Right cardiac atrium (tissue), 5 donors: ENCODE measurements around the gene DHH. TPM values are rescaled to one million over a fixed set of nuclear protein-coding genes. Genes with fewer than 3 reads are reported as not detected.
A peak's percentile ranks its signal among the peaks of the same experiment; 100 is the strongest.

ENCODE experiments used
- ATAC-seq, 2 donors: fragments of 200-7000 bp; cut with Tn5 transposase; one replicate each; pipeline versions ENCODE4 v1.8.0 to v1.9.1; 2020; ENCODE audit warnings: moderate library complexity in 2 of 2, mild to moderate bottlenecking in 1 of 2
- DNase-seq, 3 donors: peaks; one replicate each; pipeline ENCODE4 v3.0.0-alpha.2; 2020
- H3K27ac ChIP-seq: one replicate; pipeline ENCODE4 v1.5.1; 2013; ENCODE audit warnings: mild to moderate bottlenecking, low read length, control low read depth, moderate library complexity
- H3K27me3 ChIP-seq: one replicate; pipeline ENCODE4 v1.6.1; 2013; ENCODE audit not compliant: control insufficient read depth, insufficient read depth
- H3K4me1 ChIP-seq: one replicate; pipeline ENCODE4 v1.6.1; 2013; ENCODE audit warnings: low read length; ENCODE audit not compliant: control insufficient read depth, insufficient read depth
- H3K4me3 ChIP-seq: one replicate; pipeline ENCODE4 v1.5.1; 2013; ENCODE audit warnings: low read length, control low read depth
- H3K9me3 ChIP-seq: one replicate; pipeline ENCODE4 v1.6.1; 2013; ENCODE audit warnings: low read length; ENCODE audit not compliant: control insufficient read depth
- WGBS: extraction: QIAGEN DNeasy Blood & Tissue Kit; methylation state at CpG from one replicate; pipeline ENCODE4 v1.1.7; 2013; 5-methylcytosine and 5-hydroxymethylcytosine counted together
- intact Hi-C, 4 donors: fragments of 100-400 bp; cut with DNase I; formaldehyde crosslinking; loops; one replicate each; pipeline versions ENCODE4 v1.11.0 to v1.14.0; 2022 to 2023
- polyA plus RNA-seq: library from polyadenylated mRNA; stranded (reverse); fragments of 200-250 nt; gene quantifications from one replicate; pipeline ENCODE4 v1.2.3, GENCODE V29; 2013
- total RNA-seq, 4 donors: library from RNA; stranded (reverse); fragmentation: NEBNext Ultra II Directional; extraction: Animal tissue kit (Norgen Biotek cat#: 25700); gene quantifications; one replicate each; pipeline ENCODE4 v1.2.1, GENCODE V29; 2021
- donor health status: healthy with polysubstance abuse.
- donor health status: DM: no; HTN: yes; CAD: no.
- donor health status: DM: no; HTN: no; CAD: no.
- donor health status: DM: no; HTN: yes; CAD: no; lungs with severe emphysema.
- donor health status: DM: yes; HTN: yes; CAD: no.

Gene DHH
- total and polyA plus RNA-seq, 5 donors = 0.35 to 1.7 (median 0.59) TPM

DNA sequence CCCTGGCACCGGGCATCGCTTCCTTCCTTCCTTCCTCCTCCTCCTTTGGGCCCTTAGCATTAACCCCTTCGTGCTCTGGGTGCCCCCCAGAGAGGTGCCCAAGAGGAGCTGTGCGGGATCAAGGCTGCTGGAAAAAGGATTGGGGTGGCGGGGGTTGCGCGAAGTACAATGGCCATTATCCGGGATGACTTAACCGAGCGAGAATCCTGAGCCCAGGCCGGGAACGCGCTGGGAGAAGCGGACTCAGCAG lies 2.8 kb downstream of the DHH start:
- DNase-seq (no peak), ATAC-seq (no peak)
- 5% methylated on average over 14 of the region's 14 CpGs for WGBS
- intact Hi-C loops = no loop called here
- H3K4me1 ChIP-seq = peaks cover 16% of the 10 kb centered on the region
- no peak overlapping the region for H3K27ac ChIP-seq
- peak overlapping the region; percentile 13 for H3K4me3 ChIP-seq
- no peaks in the 10 kb centered on the region for H3K27me3 ChIP-seq
- H3K9me3 ChIP-seq = no peaks in the 10 kb centered on the region

DNA sequence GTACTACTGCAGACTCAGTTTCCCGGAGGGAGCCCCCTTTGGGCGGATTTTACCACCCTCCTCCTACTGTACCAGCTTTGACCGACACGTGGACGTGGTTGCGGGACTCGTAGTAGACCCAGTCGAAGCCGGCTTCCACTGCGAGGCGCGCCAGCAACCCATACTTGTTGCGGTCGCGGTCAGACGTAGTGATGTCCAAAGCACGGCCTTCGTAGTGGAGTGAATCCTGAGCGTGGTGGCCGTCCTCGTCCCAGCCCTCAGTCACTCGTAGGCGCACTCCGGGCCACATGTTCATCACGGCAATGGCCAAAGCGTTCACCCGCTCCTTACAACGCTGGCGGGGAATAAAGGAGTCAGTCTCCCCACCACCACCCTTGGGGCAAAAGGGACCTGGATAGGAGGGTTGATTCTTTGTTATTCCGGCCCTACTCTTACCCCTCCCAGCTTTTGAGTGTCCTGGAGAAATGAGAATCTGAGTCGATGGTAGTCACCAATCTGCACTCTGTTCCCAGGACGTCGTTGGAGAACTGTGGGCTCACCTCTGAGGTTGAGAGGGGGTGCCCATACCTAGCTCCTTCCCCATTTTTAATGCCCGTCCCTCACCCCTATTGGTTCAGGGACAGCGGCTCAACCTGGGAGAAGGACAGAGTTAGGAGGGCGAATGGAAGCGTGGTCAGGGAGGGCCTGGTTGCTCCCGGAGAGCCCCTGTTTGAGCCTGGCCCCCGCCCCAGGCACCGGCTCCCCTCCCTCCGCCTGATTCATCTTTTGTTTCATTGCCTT lies 3.4 kb downstream of the DHH start:
- Histone ChIP-seq H3K9me3 (no peaks in the 10 kb centered on the region), H3K4me1 (peaks cover 16% of the 10 kb centered on the region), H3K27me3 (no peaks in the 10 kb centered on the region), H3K27ac (no peak overlapping the region), H3K4me3 (no peak overlapping the region)
- no peak for ATAC-seq
- 49% methylated on average over 41 of the region's 41 CpGs for WGBS
- DNase-seq = no peak
- intact Hi-C loops = no loop called here

DNA sequence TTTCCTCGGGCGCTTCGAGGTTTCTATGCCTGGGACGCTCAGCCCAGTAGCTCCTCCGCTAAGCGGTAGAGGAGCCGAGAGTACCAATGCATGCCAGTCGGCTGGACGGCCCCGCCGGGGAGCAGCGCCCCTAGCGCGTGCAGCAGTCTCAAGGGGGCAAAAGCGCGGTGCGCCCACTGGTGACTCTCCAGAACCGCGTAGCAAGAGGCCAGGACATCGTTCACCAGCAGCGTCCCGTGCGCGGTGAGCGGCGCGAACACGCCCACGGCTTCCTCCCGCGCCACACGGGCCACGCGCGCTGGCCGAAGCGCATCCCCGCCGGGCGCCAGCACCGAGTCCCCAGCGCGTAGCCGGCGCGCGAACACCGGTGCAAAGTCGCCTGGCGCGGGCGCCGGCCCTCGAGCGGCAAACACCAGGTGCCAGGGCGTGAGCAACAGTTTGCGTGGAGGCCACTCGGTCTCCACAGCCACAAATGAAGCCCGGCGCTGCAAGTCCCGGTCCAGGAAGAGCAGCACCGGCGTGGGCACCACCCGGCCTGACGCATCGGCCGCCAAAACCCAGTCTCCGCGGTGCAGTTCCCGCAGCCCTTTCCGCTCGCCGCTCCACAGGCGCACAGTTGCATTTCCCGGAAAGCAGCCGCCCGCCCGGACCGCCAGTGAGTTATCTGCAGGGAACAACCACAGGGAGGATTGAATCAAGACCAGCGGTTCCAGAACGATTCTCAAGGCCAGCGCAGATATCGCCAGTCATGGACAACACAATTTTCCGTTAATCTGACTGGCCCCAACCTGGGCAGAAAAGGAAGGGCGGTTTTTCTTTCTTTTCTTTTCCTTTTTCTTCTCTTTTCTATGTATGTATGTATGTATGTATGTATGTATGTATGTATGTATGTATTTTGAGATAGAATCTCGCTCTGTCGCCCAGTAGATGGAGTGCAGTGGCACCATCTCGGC lies 4.5 kb downstream of the DHH start:
- H3K27me3 ChIP-seq = no peaks in the 10 kb centered on the region
- peaks cover 15% of the 10 kb centered on the region for H3K4me1 ChIP-seq
- WGBS = 4% methylated on average over 88 of the region's 88 CpGs
- intact Hi-C loops = loop anchor here (5.0 to 10.0 kb wide), 3 partner anchors 32 to 147 kb away; no protein-coding TSS in a partner anchor
- DNase-seq = peak; percentile 64 to 80 (median 77)
- H3K27ac ChIP-seq = no peak overlapping the region
- peak in 1 of 2 donors; percentile 29 for ATAC-seq
- H3K4me3 ChIP-seq = peak overlapping the region; percentile 30
- no peaks in the 10 kb centered on the region for H3K9me3 ChIP-seq

DNA sequence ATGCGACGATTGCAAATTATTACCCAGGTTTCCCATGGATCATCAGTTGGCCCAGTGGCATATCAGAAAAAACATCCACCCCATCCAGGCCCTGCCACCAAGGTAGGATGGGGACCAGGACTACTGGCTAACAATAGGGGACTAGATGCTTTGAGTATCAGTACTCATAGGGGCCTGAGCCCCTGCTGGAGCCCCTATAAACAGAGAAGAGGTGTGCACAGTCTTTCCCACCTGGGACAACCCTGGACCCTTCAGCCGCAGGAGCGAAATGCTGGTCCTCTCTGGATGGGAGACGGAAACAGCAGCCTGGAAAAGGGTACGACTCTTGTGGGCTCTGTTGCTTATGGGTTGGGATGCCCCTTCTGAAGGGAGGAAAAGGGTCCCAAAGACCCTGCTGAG lies 5.7 kb downstream of the DHH start:
- DNase-seq (no peak), ATAC-seq (no peak)
- Histone ChIP-seq H3K4me1 (peaks cover 11% of the 10 kb centered on the region), H3K9me3 (no peaks in the 10 kb centered on the region), H3K4me3 (no peak overlapping the region), H3K27me3 (no peaks in the 10 kb centered on the region), H3K27ac (no peak overlapping the region)
- WGBS = 65% methylated on average over 6 of the region's 6 CpGs
- intact Hi-C loops = loop anchor here (5.0 to 10.0 kb wide), 3 partner anchors 33 to 148 kb away; no protein-coding TSS in a partner anchor

DNA sequence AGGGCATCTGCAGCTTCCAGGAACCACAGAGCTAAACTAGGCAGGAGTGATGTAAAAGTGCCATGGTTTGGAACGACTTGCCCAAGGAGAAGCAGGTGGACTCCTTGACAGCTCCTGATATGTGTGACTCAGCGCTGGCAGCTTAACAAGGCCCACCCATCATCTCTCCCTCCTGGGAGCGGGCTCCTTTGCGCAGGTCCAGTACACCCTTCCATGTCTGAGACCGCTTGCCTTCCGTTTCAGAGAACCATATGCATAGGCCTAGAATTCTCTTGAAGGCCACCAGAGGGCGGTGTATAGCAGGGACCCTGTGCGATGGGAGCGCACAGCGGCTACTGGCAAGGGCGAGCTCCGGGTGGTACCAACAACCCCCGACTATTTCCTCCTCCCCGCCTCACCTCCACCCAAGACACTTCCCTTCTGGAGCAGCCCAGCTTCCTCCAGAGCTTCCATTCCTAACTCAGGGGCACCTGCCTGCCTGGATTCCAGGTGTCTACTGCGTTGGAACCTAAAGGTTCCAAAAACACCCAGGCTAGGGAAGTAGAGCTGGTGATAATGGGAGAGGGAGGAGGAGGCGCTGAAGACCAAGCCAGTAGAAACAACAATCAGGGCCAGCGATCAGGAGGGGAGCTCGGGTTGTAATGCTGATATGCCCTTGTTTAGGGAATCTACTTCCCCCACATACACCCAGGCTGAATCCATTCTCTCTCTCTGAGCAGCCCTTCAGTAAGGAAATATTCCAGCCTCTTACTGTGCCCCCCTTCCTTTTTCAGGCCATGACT lies 6.3 kb downstream of the DHH start:
- no peak overlapping the region for H3K27ac ChIP-seq
- intact Hi-C loops = loop anchor here (5.0 to 10.0 kb wide), 3 partner anchors 34 to 149 kb away; no protein-coding TSS in a partner anchor
- DNase-seq = peak; percentile 77 to 80 (median 77)
- ATAC-seq = peak; percentile 90
- H3K4me3 ChIP-seq = no peak overlapping the region
- no peaks in the 10 kb centered on the region for H3K27me3 ChIP-seq
- peaks cover 11% of the 10 kb centered on the region for H3K4me1 ChIP-seq
- WGBS = 1% methylated on average over 18 of the region's 18 CpGs
- no peaks in the 10 kb centered on the region for H3K9me3 ChIP-seq

DNA sequence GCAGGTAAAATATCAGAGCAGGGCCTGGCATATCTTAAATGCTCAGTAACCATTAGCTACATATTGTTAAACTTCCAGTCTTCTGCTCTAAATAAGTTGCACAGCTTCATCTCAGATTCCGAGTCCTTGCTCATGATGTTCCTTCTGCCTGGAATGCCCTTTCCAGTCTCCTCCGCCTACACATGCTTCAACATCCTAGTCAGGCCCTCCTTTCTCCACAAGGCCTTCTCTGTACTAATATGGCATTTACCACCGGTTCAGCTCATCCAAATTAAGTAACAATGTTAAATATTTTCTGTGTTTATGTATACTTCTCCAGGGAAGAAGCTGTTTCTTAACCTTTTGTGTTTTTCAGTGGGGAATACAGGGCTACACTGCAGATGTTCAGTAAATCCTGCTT lies 8.5 kb downstream of the DHH start:
- ATAC-seq = no peak
- no peak overlapping the region for H3K27ac ChIP-seq
- no peak overlapping the region for H3K4me3 ChIP-seq
- H3K27me3 ChIP-seq = no peaks in the 10 kb centered on the region
- H3K4me1 ChIP-seq = peaks cover 8% of the 10 kb centered on the region
- H3K9me3 ChIP-seq = no peaks in the 10 kb centered on the region
- DNase-seq = no peak
- WGBS = 74% methylated on average over 3 of the region's 3 CpGs
- intact Hi-C loops = loop anchor here (5.0 to 10.0 kb wide), 3 partner anchors 36 to 151 kb away; no protein-coding TSS in a partner anchor

DNA sequence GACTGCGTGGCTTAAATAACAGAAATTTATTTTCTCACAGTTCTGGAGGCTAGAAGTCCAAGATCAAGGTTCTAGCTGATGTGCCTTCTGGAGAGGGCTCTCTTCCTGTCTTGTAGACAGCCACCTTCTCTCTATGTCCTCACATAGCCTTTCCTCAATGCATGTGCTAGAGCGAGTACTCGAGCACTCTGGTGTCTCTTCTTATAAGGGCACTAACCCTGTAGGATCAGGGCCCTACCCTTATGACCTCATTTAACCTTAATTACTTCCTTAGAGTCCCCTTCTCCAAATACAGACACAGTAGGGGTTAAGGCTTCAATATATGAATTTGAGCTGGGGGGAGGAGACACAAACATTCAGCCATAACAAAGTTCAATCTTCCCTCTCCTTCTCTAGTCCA lies 10.2 kb downstream of the DHH start:
- DNase-seq (no peak), ATAC-seq (no peak)
- Histone ChIP-seq H3K4me1 (peaks cover 7% of the 10 kb centered on the region), H3K4me3 (no peak overlapping the region), H3K9me3 (no peaks in the 10 kb centered on the region), H3K27ac (no peak overlapping the region), H3K27me3 (no peaks in the 10 kb centered on the region)
- 99% methylated on average over 3 of the region's 3 CpGs for WGBS
- intact Hi-C loops = loop anchor here in 1 of 4 donors (10.0 kb wide), 1 partner anchor 150 kb away; no protein-coding TSS in a partner anchor

DNA sequence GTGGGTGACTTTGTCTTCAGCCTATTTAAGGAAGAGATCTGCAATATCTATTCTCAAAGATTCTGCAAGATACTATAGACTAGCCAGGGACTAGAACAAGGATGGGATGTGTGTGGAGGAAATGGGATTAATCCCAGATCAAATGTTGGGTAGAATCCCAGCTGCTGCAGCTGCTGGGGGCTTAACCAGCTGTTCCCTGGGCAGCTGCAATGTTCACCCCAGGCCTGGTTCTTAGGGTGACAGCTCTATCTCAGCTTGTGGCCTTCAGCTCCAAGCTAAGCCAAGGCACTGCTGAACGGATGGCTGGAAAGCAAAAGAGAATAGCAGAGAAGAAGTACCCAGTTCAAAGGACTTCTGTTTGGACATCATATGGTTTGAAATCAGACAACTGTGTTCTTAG lies 14.8 kb downstream of the DHH start:
- DNase-seq = no peak
- ATAC-seq = no peak
- no peak overlapping the region for H3K4me3 ChIP-seq
- WGBS = 59% methylated on average over 1 of the region's 1 CpG
- H3K27ac ChIP-seq = no peak overlapping the region
- intact Hi-C loops = loop anchor here in 1 of 4 donors (10.0 kb wide), 1 partner anchor 155 kb away; no protein-coding TSS in a partner anchor
- H3K4me1 ChIP-seq = no peaks in the 10 kb centered on the region
- no peaks in the 10 kb centered on the region for H3K27me3 ChIP-seq
- H3K9me3 ChIP-seq = no peaks in the 10 kb centered on the region

DNA sequence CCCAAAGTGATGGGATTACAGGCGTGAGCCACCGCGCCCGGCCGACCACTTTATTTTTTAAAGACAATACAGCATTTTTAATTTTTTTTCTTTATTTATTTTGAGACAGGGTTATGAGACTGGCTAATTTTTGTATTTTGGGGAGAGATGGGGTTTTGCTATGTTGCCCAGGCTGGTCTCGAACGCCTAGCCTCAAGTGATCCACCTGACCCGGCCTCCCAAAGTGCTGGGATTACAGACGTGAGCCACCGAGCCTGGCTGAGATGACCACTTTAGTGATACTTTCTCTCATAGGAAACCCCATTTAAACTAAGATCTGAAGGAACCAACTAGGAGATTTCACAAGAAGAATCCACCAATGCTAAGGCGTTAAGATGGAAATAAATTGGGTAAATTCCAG lies 23.6 kb downstream of the DHH start:
- no peak for DNase-seq
- ATAC-seq = no peak

DNA sequence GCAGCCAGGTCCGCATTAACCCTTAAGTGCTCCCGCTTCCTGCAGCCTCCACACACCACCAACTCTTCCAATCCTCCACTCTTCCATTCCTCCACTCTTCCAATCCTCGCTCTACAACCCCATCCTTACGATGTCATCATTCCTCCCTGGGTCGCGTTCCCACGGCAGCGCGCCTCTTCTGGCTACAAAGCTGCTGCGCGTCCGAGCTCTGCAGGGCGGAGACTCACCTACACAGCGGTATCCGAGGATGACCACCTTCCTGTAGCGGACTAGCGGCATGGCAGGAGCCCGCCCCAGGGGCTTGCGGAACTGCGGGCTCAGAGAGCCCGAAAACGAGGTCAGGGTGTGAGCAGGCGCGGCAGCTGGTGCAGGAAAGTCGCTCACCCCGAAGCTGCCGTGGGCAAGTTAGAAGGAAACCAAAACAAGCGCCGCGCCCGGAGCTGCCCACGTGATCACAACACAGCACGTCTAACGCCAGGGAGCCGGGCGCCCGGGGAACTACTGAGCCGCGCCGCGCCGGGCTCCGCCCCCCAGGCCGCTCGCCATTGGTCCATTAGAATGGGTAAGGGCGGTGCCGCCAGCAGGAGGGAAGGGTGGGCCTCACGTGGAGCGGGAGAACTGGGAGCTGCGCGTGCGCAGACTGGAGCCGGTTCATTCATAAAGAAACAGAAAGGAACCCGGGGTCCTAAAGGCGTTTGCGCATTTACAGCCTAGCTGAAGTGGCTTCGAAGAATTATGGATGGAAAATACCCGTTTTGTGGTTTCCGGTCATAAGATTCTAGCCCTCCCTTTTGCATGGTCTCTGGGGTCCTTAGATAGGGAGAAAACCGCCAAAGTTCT lies 24.9 kb downstream of the DHH start, which contains the start of gene RHEBL1:
TSS of gene RHEBL1 (minus strand) at position 473 of the 840 bp plus-strand sequence. CDS start at position 279, 194 bp downstream.
- no peak within 1 kb of the TSS for H3K27ac ChIP-seq
- intact Hi-C loops = loop anchor here in 2 of 4 donors (10.0 kb wide), 2 partner anchors 45 to 165 kb away; partner anchors contain the start of gene LMBR1L (in 2 of the 2)
- DNase-seq = peak; percentile 99 to 100 (median 99)
- WGBS = under 1% methylated on average over 60 of the region's 60 CpGs
- H3K27me3 ChIP-seq = no peaks in the 10 kb centered on the region
- peak within 1 kb of the TSS; percentile 61 for H3K4me3 ChIP-seq
- no peaks in the 10 kb centered on the region for H3K9me3 ChIP-seq
- H3K4me1 ChIP-seq = peaks cover 5% of the 10 kb centered on the region
- peak; percentile 100 for ATAC-seq

More for the DNA sequence above, 23.6 kb downstream of the DHH start:
- intact Hi-C loops = no loop called here
- Histone ChIP-seq H3K27ac (no peak overlapping the region), H3K4me3 (no peak overlapping the region), H3K9me3 (no peaks in the 10 kb centered on the region), H3K27me3 (no peaks in the 10 kb centered on the region), H3K4me1 (peaks cover 5% of the 10 kb centered on the region)
- WGBS = 93% methylated on average over 11 of the region's 11 CpGs
